Activated B cell treated with CpG ODN at 0.5 μM for 24 hours (primary cell): ENCODE results near the gene NR2E1. TPM values are rescaled to one million over a fixed set of nuclear protein-coding genes. Genes with fewer than 3 reads are reported as not detected.

Source experiments
- ATAC-seq: fragments of 200-7000 bp; cut with Tn5 transposase; one replicate; pipeline ENCODE4 v1.10.0; 2021; ENCODE audit warnings: low read depth, mild to moderate bottlenecking, moderate library complexity
- CTCF ChIA-PET: fragments of 350-600 bp; sonication (Branson Sonifier 250); formaldehyde crosslinking; loops from one replicate; lab custom pipeline; 2021; ENCODE audit warnings: antibody characterized with exemption; lab: Charles Lee
- POLR2A ChIA-PET: fragments of 350-600 bp; sonication (Branson Sonifier 250); formaldehyde crosslinking; loops from one replicate; lab custom pipeline; 2021; ENCODE audit warnings: antibody characterized with exemption; lab: Charles Lee
- DNase-seq: peaks from one replicate; pipeline ENCODE4 v3.0.0; 2022
- H3K27ac Mint-ChIP-seq: one replicate; pipeline ENCODE4 v1.8.0; 2020; ENCODE audit warnings: mixed read lengths
- H3K27me3 Mint-ChIP-seq: one replicate; pipeline ENCODE4 v1.8.0; 2021; ENCODE audit warnings: mixed read lengths
- H3K36me3 Mint-ChIP-seq: one replicate; pipeline ENCODE4 v1.8.0; 2021; ENCODE audit warnings: low read depth, mixed read lengths
- H3K4me1 Mint-ChIP-seq: one replicate; pipeline ENCODE4 v1.8.0; 2021; ENCODE audit warnings: mixed read lengths
- H3K4me3 Mint-ChIP-seq: one replicate; pipeline ENCODE4 v1.8.0; 2020; ENCODE audit warnings: mild to moderate bottlenecking, mixed read lengths
- H3K9me3 Mint-ChIP-seq: one replicate; pipeline ENCODE4 v1.8.0; 2020; ENCODE audit warnings: mixed read lengths
- CTCF ChIP-seq: fragments of 200-600 bp; IDR thresholded peaks from one replicate; pipeline ENCODE4 v1.8.0; 2022; ENCODE audit warnings: antibody characterized with exemption, mild to moderate bottlenecking
- intact Hi-C: fragments of 100-400 bp; cut with micrococcal nuclease; formaldehyde crosslinking; loops from one replicate; pipeline ENCODE4 v1.15.1; 2024
- total RNA-seq: library from RNA; stranded (reverse); gene quantifications from 2 replicates; pipeline ENCODE4 v1.2.3, GENCODE V29; 2022

Gene NR2E1
- total RNA-seq, 1 donor from 2014 or later, result not detected

- H3K4me3 Mint-ChIP-seq, result no peak overlapping the region
- TF ChIP-seq CTCF, result no peak
- CTCF ChIA-PET, result no interaction called here
- H3K36me3 Mint-ChIP-seq, result peaks cover 80% of the 10 kb centered on the region
- intact Hi-C loops, result loop anchor here (5.0 kb wide), 1 partner anchor 48 kb away; no protein-coding TSS in a partner anchor
- H3K27me3 Mint-ChIP-seq, result no peaks in the 10 kb centered on the region
- no peaks in the 10 kb centered on the region for H3K4me1 Mint-ChIP-seq
- H3K9me3 Mint-ChIP-seq, result no peaks in the 10 kb centered on the region
- no peak overlapping the region for H3K27ac Mint-ChIP-seq
- ATAC-seq (no peak), DNase-seq (no peak)
- POLR2A ChIA-PET, result no interaction called here
Observed at GRCh38 chr6:108209738-108210137, 43.9 kb downstream of the NR2E1 start.

- no peak overlapping the region for H3K27ac Mint-ChIP-seq
- H3K9me3 Mint-ChIP-seq, result no peaks in the 10 kb centered on the region
- no peak for TF ChIP-seq CTCF
- peaks cover 81% of the 10 kb centered on the region for H3K36me3 Mint-ChIP-seq
- CTCF ChIA-PET, result no interaction called here
- ATAC-seq, result no peak
- POLR2A ChIA-PET, result no interaction called here
- H3K27me3 Mint-ChIP-seq, result no peaks in the 10 kb centered on the region
- H3K4me3 Mint-ChIP-seq, result no peak overlapping the region
- H3K4me1 Mint-ChIP-seq, result no peaks in the 10 kb centered on the region
- intact Hi-C loops, result no loop called here
- DNase-seq, result no peak
Observed at GRCh38 chr6:108210556-108210955, 44.7 kb downstream of the NR2E1 start.

DNA sequence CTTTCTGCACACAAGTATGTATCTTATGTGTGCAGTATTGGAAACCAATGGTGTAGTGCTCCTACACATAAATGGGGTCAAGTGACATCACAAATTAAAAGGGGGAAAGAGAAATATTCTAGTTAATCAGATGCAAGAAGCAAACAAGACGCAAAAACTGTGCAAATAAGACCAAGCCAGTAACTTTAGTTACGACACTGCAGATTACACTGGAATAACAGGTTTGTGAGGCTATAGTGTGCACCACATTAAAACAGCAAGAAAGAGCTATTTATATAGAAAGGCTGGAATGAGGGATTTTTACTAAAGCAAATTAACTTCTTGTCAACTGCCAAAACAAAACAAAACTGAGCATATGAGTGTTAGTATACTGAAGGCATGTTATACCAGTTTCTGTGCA, 45.8 kb downstream of the NR2E1 start:
- CTCF ChIA-PET, result no interaction called here
- POLR2A ChIA-PET, result no interaction called here
- DNase-seq (no peak), ATAC-seq (no peak)
- Mint-ChIP-seq H3K9me3 (no peaks in the 10 kb centered on the region), H3K4me3 (no peak overlapping the region), H3K36me3 (peaks cover 80% of the 10 kb centered on the region), H3K27ac (no peak overlapping the region), H3K4me1 (no peaks in the 10 kb centered on the region), H3K27me3 (no peaks in the 10 kb centered on the region)
- TF ChIP-seq CTCF, result no peak
- intact Hi-C loops, result no loop called here

DNA sequence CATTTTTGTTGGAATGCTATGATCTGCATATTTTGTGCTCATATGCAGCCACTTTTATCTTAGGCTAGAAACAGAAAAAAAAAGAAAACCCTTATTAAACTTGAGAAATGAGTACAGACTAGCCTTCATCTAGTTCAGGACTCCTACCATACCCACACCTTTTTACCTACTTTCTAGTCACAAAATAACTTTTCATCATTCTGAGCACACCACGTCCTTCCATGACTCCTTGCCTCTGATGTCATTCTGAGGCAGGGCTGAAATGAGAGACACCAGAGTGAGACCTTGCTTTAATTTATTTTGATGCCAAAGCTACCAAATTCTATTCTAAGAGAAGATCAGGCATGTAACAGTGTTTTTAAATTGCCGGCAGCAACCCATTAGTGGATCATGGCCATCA, 56.2 kb downstream of the NR2E1 start:
- H3K4me3 Mint-ChIP-seq, result no peak overlapping the region
- H3K4me1 Mint-ChIP-seq, result peaks cover 8% of the 10 kb centered on the region
- peaks cover 57% of the 10 kb centered on the region for H3K36me3 Mint-ChIP-seq
- no peaks in the 10 kb centered on the region for H3K27me3 Mint-ChIP-seq
- POLR2A ChIA-PET, result no interaction called here
- no peak for TF ChIP-seq CTCF
- CTCF ChIA-PET, result no interaction called here
- ATAC-seq (no peak), DNase-seq (no peak)
- H3K9me3 Mint-ChIP-seq, result no peaks in the 10 kb centered on the region
- H3K27ac Mint-ChIP-seq, result peak overlapping the region; percentile 30
- intact Hi-C loops, result no loop called here

- Mint-ChIP-seq H3K4me1 (peaks cover 12% of the 10 kb centered on the region), H3K36me3 (peaks cover 58% of the 10 kb centered on the region), H3K27ac (peak overlapping the region; percentile 30), H3K27me3 (no peaks in the 10 kb centered on the region), H3K4me3 (no peak overlapping the region), H3K9me3 (no peaks in the 10 kb centered on the region)
- ATAC-seq (no peak), DNase-seq (no peak)
- ChIA-PET POLR2A (no interaction called here), CTCF (no interaction called here)
- TF ChIP-seq CTCF, result no peak
- intact Hi-C loops, result no loop called here
Observed at GRCh38 chr6:108222504-108222903, 56.7 kb downstream of the NR2E1 start.
